Colonic mucosa (tissue), 4 donors: ENCODE data around the gene PLPP3. TPM values are rescaled to one million over a fixed set of nuclear protein-coding genes. Genes with fewer than 3 reads are reported as not detected.

Source experiments
- DNase-seq: peaks from one replicate; pipeline ENCODE4 v3.0.0-alpha.2; 2020
- H3K27ac ChIP-seq: fragments of 200-600 bp; one replicate; pipeline ENCODE4 v1.8.0; 2021
- H3K27me3 ChIP-seq: fragments of 200-600 bp; one replicate; pipeline ENCODE4 v1.8.0; 2021
- H3K36me3 ChIP-seq: fragments of 200-600 bp; one replicate; pipeline ENCODE4 v1.8.0; 2021
- H3K4me1 ChIP-seq: fragments of 200-600 bp; one replicate; pipeline ENCODE4 v1.8.0; 2021; ENCODE audit warnings: mild to moderate bottlenecking
- H3K4me3 ChIP-seq: fragments of 200-600 bp; one replicate; pipeline ENCODE4 v1.8.0; 2021
- H3K9ac ChIP-seq, 2 donors: one replicate each; pipeline ENCODE4 v1.7.0; 2013; ENCODE audit warnings: control low read depth in 2 of 2, low read depth in 2 of 2, low read length in 2 of 2
- H3K9me3 ChIP-seq: fragments of 200-600 bp; one replicate; pipeline ENCODE4 v1.8.0; 2021
- intact Hi-C: fragments of 100-400 bp; cut with DNase I; formaldehyde crosslinking; loops from one replicate; pipeline ENCODE4 v1.14.1; 2022
- total RNA-seq, 2 donors: library from RNA; stranded (reverse); fragmentation: NEBNext Ultra II Directional in 1 of 2; extraction: Animal tissue kit (Norgen Biotek cat#: 25700) in 1 of 2; gene quantifications; one replicate each; pipeline ENCODE4 v1.2.1, GENCODE V29; 2021
- TF ChIP-seq, protein P1 (sequence below): fragments of 200-600 bp; IDR thresholded peaks from one replicate; pipeline ENCODE4 v1.8.0; 2022; ENCODE audit warnings: antibody characterized with exemption, mild to moderate bottlenecking
- donor health status: healthy.
- donor health status: DM: no; HTN: no; CAD: no.
- donor health status: DM: no; HTN: no; CAD: no.

Gene PLPP3
- total RNA-seq, 2 donors from 2014 or later, result 18.6 to 33.3 TPM

DNA sequence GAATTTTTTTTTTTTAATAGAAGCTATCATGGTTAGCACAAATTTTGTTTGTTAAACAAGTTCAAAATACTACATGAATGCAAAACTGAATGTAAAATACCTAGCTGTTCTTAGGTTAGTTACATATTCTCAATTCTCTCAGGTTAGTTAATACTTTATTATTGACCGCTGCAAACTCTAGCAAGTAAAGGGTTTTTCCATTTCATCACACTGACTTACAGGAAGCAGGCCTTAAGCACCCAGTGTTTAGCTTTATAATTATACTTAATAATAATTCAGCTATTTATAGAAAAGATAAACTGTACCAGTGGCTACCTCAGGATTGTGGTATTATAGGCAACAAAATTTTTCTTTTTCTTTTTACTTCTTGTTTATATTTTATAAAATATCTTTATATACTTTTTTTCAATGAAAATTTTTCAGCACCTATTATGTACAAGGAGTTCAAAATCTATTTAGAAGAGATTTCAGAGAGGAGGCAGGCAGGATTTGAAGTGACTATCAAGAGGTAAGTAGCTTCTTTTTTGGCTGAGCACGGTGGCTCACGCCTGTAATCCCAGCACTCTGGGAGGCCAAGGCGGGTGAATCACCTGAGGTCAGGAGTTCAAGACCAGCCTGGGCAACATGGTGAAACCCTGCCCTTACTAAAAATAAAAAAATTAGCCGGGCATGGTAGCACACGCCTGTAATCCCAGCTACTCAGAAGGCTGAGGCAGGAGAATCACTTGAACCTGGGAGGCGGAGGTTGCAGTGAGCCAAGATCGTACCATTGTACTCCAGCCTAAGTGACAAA, 17.9 kb downstream of the PLPP3 start:
- no peaks in the 10 kb centered on the region for H3K9me3 ChIP-seq
- intact Hi-C loops, result no loop called here
- no peak overlapping the region for H3K4me3 ChIP-seq
- H3K9ac ChIP-seq, result no peak overlapping the region
- TF ChIP-seq, protein P1, sequence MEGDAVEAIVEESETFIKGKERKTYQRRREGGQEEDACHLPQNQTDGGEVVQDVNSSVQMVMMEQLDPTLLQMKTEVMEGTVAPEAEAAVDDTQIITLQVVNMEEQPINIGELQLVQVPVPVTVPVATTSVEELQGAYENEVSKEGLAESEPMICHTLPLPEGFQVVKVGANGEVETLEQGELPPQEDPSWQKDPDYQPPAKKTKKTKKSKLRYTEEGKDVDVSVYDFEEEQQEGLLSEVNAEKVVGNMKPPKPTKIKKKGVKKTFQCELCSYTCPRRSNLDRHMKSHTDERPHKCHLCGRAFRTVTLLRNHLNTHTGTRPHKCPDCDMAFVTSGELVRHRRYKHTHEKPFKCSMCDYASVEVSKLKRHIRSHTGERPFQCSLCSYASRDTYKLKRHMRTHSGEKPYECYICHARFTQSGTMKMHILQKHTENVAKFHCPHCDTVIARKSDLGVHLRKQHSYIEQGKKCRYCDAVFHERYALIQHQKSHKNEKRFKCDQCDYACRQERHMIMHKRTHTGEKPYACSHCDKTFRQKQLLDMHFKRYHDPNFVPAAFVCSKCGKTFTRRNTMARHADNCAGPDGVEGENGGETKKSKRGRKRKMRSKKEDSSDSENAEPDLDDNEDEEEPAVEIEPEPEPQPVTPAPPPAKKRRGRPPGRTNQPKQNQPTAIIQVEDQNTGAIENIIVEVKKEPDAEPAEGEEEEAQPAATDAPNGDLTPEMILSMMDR, result no peak
- peaks cover 7% of the 10 kb centered on the region for H3K4me1 ChIP-seq
- no peak overlapping the region for H3K27ac ChIP-seq
- no peaks in the 10 kb centered on the region for H3K36me3 ChIP-seq
- DNase-seq, result no peak
- no peaks in the 10 kb centered on the region for H3K27me3 ChIP-seq

DNA sequence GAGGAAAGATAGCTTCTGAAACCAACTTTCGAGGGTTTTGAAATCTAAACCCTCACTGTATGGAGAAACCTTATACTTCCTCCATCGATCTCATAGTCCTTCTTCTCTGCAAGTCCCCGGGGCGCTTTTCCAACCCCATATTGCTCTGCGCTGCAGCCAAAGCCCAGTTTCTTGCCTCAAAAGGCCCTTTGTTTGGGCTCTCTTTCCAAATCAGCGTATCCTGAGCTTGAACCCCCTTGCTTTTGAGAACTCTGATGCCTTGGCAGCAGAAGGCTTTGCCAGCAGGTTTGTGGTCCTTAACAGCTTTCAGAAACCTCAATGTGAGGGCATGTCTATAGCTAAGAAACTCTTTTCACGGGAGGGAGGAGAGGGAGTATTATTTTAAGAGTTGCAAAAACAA, 21.6 kb downstream of the PLPP3 start:
- DNase-seq, result no peak
- intact Hi-C loops, result no loop called here
- H3K4me1 ChIP-seq, result no peaks in the 10 kb centered on the region

DNA sequence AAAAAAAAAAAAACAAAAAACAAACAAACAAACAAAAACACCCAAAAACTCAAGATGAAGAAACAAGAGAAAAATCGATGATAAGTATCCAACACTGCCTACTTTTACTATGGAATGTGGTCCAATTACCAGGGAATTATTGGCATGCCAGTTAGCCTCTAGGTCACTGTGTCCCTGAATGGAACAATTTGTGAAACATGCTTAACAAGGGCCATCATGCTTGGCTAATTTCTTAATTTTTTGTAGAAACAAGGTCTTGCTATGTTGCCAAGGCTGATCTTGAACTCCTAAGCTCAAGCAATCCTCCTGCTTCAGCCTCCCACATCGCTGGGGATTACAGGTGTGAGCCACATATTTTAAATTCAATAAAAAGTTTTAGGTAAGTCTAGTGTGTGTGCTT, 23.9 kb downstream of the PLPP3 start:
- no peaks in the 10 kb centered on the region for H3K27me3 ChIP-seq
- no peaks in the 10 kb centered on the region for H3K36me3 ChIP-seq
- no peak overlapping the region for H3K9ac ChIP-seq
- intact Hi-C loops, result no loop called here
- H3K9me3 ChIP-seq, result no peaks in the 10 kb centered on the region
- no peaks in the 10 kb centered on the region for H3K4me1 ChIP-seq
- no peak overlapping the region for H3K4me3 ChIP-seq
- TF ChIP-seq, protein P1, result no peak
- no peak for DNase-seq
- H3K27ac ChIP-seq, result no peak overlapping the region

More for the DNA sequence above, 21.6 kb downstream of the PLPP3 start:
- TF ChIP-seq, protein P1, result no peak
- Histone ChIP-seq H3K4me3 (no peak overlapping the region), H3K36me3 (no peaks in the 10 kb centered on the region), H3K9ac (no peak overlapping the region), H3K27ac (no peak overlapping the region), H3K27me3 (no peaks in the 10 kb centered on the region), H3K9me3 (no peaks in the 10 kb centered on the region)

DNA sequence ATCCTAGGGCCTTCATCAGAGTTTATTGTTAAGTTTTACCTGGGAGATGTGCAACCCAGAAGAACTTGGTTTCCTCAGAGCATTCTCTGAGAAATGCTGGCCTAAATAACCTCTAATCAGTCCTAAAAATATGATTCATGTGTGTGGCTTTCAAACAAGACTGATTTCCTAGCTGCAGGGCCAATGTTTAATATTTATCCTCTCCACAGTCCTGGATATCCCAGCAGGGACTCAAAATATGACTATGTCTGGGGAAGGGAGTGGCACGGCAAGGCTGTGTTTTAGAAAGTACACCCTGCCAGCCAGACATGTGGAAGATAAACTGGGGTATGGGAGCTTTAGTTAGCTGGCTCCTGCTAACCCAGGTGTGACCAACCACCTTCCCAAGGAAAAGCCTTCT, 26.3 kb downstream of the PLPP3 start:
- TF ChIP-seq, protein P1, result no peak
- intact Hi-C loops, result no loop called here
- Histone ChIP-seq H3K4me3 (no peak overlapping the region), H3K27ac (no peak overlapping the region), H3K9me3 (no peaks in the 10 kb centered on the region), H3K36me3 (no peaks in the 10 kb centered on the region), H3K27me3 (no peaks in the 10 kb centered on the region), H3K9ac (no peak overlapping the region), H3K4me1 (no peaks in the 10 kb centered on the region)
- no peak for DNase-seq

DNA sequence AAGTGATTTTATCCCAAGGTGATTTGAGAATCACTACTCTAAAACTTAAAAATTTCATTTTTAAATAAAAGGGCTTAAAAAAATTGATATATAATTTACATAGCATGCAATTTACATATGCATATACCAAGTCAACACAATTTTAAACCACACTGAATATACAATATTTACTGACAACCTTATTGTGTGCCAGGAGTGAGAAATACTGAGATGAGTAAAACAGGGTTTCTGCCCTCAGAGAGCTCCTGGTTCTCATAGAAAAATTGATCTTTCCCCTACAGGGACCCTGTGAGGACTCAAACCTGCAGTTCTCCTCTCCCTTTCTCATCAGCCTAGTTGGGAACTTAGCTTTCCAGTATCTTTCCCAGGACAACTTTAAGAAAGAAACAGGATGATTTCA, 27.0 kb downstream of the PLPP3 start:
- Histone ChIP-seq H3K4me3 (no peak overlapping the region), H3K27ac (no peak overlapping the region), H3K9ac (no peak overlapping the region), H3K9me3 (no peaks in the 10 kb centered on the region), H3K27me3 (no peaks in the 10 kb centered on the region), H3K36me3 (no peaks in the 10 kb centered on the region), H3K4me1 (no peaks in the 10 kb centered on the region)
- TF ChIP-seq, protein P1, result no peak
- intact Hi-C loops, result no loop called here
- DNase-seq, result no peak
